GM19035 (cell line): ENCODE results near the gene MRPL10.
A peak's percentile ranks its signal among the peaks of the same experiment; 100 is the strongest.

Source experiments
- ATAC-seq: cut with Tn5 transposase; IDR thresholded peaks from one replicate; pipeline ENCODE4 v1.9.1; 2021; ENCODE audit not compliant: unreplicated experiment

Gene MRPL10

DNA sequence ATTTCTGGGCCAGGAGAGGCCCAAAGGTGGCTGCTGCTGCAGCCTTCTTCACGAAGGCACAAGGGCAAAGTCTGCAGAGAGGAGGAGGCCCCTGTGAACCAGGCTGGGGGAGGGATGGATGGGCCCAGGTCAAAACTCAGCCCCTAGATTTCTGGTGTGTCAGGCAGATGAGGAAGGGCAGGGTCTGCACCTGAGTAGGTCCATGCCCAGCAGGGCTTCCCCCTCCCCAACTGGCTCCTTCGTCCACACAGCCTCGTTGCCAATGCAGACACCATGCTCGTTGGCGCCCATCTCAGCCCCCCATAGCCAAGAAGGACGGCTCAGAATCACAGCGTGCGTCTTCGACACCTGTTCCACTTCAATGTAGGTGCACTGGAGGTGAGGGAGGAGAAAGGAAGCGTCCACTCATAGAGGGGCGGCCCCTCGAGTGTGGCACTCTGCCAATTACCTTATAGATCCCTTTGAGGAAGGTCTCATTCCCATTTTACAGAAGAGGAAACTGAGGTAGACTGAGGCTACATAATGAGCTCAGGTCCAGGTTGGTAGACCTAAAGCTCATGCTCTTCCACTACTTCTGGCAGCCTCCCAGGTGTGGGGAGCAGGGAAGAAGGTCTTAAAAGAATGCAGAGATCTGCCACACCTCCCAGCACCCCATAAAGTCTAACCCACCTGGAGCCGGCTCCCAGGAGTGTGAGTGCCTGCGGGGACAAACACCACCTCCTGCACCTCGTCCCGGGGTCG is 8.8 kb upstream of the MRPL10 start:
- ATAC-seq: no peak

- ATAC-seq: no peak
Measured at GRCh38 chr17:47839071-47839470, 7.7 kb upstream of the MRPL10 start.

DNA sequence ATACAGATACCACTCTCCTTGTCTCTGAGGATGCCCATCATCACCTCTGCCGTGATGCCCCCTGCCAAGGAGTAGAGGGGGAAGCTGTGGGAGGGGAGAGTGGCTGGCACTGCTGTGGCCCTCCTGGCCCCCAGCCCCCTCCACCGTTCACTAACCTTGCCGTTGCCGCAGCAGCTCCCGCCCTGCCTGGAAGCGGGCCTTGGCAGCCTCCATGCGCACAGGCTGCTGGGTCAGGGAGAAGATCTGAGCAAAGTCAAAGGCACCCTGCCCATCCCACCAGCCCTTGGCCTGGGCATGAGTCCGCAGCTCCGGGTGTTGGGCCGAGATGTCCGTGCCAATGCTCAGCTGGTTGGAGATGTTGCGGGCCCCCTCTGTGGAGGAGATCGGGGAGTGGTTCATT is 7.3 kb upstream of the MRPL10 start:
- no peak for ATAC-seq

GRCh38 chr17:47837401-47838039 is 6.2 kb upstream of the MRPL10 start:
- no peak for ATAC-seq

DNA sequence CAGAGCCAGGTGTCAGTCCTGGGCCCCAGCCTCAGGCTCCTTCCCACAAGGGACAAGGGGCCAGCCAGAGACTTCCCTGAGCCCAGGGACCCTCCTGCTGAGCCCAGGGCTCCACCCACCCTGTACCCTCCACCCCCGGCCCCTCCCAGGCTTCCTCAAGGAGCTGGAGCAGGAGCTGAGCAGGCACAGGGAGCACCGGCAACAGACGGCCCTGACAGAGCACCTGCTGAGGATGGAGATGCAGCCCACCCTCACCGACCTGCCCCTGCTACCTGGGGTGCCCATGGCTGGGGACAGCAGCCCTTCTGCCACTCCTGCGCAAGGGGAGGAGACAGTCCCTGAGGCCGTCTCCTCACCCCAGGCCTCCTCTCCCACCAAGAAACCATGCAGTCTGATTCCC is 5.3 kb upstream of the MRPL10 start:
- ATAC-seq: no peak

GRCh38 chr17:47834756-47835155 is 3.4 kb upstream of the MRPL10 start:
- ATAC-seq: no peak

DNA sequence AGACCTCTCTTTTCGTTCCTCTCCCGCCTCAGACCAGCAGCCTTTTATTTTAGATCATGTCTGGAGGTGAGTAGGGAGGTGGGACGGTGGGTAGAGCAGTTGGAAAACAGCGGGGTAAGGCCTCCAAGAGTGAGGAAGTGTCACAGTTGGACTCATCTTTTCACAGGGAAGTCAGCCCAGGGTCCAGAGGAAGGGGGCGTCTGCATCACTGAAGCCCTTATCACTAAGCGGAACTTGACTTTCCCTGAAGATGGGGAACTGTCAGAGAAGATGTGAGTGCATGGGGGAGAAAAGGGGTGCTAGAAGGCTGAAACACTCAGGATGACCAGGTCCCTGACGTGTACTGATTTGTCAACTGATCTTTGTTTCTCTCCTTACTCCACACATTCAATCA is 590 bp upstream of the MRPL10 start:
- no peak for ATAC-seq

DNA sequence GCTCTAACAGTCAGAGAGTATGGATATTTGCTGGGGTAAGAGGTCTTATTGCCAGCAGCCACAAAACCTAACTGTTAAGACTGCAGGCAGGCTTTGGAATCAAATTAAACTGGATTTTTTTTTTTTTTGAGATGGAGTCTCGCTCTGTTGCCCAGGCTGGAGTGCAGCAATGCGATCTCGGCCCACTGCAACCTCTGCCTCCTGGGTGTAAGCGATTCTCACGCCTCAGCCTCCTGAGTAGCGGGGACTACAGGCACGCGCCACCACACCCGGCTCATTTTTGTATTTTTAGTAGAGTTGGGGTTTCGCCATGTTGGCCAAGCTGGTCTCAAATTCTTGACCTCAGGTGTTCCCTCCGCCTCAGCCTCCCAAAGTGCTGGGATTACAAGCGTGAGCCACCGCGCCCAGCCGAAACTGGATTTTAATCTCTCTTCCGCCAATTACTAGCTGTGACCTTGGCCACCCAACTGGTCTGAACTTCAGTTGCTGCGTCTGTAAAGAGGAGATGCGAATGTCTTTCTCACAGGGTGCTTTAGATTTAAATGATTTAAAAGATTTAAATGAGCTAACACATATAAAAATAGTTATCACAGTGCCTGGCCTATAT is 842 bp downstream of the MRPL10 start:
- ATAC-seq: no peak

GRCh38 chr17:47829870-47830269 is 1.5 kb downstream of the MRPL10 start:
- ATAC-seq: no peak

GRCh38 chr17:47823519-47823918 is 7.8 kb downstream of the MRPL10 start:
- no peak for ATAC-seq

- no peak for ATAC-seq
Measured at GRCh38 chr17:47822785-47823184, 8.6 kb downstream of the MRPL10 start.

DNA sequence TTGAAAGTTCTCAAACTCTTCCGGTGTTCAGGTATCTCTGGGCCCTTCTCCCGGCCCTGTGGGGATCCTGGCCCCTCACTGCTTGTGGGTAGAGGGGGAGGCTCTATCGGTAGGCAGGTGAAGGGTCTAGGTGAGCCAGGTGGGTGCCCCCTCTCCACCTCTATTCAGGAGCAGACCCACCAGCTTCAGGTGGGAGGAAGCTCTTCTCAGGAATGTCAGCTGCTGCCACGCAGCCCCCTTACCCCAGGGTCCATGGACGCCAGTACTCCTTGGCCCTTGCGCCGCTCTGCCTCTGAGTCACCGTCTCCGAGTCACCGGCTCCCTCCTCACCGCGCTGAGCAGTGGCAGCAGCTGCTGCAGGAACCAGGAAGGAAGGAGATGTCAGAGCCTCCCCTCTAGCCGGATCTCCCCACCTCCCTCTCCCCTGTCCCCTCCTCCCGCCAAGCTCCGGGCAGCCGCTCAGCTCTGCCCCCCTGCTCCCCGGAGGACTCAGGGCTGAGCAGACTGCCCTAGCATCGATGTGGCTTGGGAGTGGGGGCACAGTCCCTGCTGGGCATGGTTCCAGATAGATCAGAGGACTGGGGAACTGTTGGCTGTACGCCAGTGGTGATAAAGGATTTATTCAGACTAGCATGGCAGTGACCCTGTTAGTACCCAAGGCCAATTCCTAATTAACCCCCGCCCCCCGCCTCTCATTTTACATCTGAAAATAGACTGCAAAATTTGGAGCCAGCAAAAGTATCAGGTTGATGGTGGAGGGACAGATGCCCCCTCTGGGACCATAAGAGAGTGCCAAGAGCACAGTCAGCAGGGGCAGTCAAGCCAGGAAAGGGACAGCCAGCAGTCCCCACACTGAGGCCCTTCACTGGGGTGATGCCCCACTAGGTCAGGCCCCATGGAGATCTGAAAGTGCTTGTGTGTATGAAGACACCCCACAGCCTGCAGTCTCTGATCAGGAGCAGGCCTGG is 9.6 kb downstream of the MRPL10 start, which contains the start of gene OSBPL7:
Gene OSBPL7, minus strand, starts transcription at position 371 of the 968 bp plus-strand sequence. CDS start 1,516 bp downstream, outside the sequence.
- peak; percentile 87 for ATAC-seq

- ATAC-seq: no peak
Measured at GRCh38 chr17:47821031-47821423, 10.3 kb downstream of the MRPL10 start.

DNA sequence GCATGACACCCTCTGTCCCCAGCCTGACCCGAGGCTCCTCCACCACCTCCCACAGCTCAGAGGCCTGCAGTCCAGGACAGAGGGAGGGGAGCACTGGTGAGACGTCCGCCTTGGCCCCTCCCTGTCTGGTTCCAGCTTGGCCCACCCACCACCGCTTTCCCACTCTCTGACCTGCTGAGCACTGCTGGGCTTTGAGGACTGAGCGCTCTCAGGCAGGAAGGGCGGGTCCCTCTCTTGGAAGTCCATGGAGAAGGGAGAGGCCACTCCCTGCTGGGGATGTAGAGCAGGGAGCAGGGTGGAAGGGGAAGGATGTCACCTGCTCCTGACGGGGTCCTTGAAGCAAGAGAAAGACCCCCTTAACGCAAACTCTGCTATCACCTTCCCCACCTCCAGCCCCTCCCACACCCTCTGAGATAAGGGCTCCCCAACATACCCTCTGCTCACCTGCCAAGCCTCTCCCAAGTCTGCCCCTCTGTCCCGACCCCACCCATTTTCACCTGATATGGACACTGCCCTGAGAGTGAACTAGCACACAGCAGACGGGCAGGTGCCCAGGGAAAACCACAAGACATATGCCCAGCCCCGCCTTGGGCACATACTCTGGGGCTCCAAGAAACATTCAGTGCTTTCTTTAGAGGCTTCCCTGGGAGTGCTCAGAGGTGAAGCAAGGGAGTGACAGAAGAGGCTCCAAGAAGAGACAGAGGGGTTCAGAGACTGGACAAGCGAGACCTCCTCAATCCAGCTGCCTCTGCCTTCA is 11.1 kb downstream of the MRPL10 start:
- no peak for ATAC-seq

GRCh38 chr17:47819475-47819874 is 11.9 kb downstream of the MRPL10 start:
- no peak for ATAC-seq

- no peak for ATAC-seq
Measured at GRCh38 chr17:47818002-47818695, 13.2 kb downstream of the MRPL10 start.

DNA sequence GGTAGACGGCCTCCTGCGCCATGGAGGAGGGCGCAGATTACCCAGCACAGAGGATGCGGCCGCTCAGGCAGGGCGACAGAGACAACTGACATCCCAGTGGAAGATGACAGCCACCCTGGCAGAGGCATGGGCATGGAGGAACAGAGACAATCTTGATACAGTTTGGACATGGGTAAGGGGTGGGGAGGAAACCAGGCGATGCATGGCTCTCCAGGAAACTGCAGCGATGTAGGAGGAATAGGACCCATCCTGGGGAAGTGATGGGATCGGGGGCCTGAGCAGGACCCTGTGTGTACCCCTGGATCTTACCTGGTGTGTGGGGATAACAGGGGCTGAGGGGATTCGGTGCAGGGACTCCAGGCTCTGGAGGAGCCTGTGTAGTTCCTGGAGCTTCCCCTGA is 14.4 kb downstream of the MRPL10 start:
- no peak for ATAC-seq

DNA sequence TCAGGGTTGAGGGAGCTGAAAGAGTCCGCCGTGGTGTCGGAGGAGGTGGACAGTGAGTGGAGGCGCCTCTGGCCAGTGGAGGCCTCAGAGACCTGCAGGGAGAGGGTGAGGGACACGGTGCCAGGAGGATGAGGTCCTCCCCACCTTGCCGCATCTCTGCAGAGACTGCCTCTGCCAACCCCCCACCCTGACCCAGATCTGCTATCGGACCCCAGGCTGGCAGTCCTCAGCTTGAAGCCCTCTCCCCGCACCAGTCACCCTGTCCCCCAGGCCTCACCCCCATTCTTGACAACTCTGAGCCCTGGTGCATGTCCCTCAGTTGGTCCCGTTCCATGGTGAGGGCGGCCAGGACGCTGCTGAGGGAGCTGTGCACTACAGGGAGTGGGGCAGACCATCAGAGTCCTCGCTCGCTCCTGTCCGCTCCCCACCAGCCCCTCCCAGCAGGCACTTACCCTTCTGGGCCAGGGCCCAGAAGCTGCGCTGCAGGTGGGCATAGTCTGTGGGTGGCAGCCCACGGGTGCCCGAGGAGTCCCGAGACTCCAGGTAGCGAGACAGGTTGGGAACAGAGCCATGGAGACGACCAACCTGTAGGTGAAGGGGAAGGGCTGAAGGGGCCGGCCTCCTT is 15.1 kb downstream of the MRPL10 start:
- no peak for ATAC-seq
